Measurements from ENCODE around the gene WDR90. TPM values are rescaled to one million over a fixed set of nuclear protein-coding genes. Genes with fewer than 3 reads are reported as not detected.

The WDR90 gene
- total RNA-seq, 4 donors from 2014 or later, result 23.0 to 166 (median 90.2) TPM

DNA sequence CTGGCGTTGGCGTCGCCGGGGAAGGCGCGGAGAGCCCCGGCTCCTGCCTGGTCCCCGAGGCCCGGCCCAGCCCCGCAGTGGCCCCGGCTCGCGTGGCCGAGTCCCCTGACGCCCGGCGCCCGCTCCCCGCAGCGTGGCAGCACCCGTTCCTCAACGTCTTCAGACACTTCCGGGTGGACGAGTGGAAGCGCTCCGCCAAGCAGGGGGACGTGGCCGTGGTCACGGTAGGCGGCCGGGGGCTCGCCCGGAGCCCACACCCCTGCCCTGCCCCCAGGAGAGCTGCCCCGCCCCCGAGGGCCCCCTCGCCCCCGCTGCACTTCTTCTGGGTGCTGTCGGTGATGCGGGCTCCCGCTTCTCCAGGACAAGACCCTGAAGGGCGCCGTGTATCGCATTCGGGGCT is 466 bp downstream of the WDR90 start:
- H3K27ac ChIP-seq, result peak overlapping the region; percentile 93 to 96 (median 95)
- no peaks in the 10 kb centered on the region for H3K36me3 ChIP-seq
- H3K4me1 ChIP-seq, result peaks cover 31 to 56% (median 54%) of the 10 kb centered on the region in 4 donors
- peak overlapping the region; percentile 47 to 86 (median 71) for H3K4me3 ChIP-seq
- no peak for TF ChIP-seq POLR2A (IDR thresholded peaks at IDR 0.05)
- TF ChIP-seq, protein P1, sequence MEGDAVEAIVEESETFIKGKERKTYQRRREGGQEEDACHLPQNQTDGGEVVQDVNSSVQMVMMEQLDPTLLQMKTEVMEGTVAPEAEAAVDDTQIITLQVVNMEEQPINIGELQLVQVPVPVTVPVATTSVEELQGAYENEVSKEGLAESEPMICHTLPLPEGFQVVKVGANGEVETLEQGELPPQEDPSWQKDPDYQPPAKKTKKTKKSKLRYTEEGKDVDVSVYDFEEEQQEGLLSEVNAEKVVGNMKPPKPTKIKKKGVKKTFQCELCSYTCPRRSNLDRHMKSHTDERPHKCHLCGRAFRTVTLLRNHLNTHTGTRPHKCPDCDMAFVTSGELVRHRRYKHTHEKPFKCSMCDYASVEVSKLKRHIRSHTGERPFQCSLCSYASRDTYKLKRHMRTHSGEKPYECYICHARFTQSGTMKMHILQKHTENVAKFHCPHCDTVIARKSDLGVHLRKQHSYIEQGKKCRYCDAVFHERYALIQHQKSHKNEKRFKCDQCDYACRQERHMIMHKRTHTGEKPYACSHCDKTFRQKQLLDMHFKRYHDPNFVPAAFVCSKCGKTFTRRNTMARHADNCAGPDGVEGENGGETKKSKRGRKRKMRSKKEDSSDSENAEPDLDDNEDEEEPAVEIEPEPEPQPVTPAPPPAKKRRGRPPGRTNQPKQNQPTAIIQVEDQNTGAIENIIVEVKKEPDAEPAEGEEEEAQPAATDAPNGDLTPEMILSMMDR (IDR thresholded peaks at IDR 0.05), result no peak
- no peak for TF ChIP-seq POLR2AphosphoS5 (IDR thresholded peaks at IDR 0.05)
- no peak for TF ChIP-seq EP300 (IDR thresholded peaks at IDR 0.05; ENCODE audit: low read depth)
- intact Hi-C loops (cut with DNase I; ENCODE audit: low total_unique reads), result no loop called here
- H3K27me3 ChIP-seq, result no peaks in the 10 kb centered on the region
- no peaks in the 10 kb centered on the region for H3K9me3 ChIP-seq
- in situ Hi-C loops (cut with MboI; ENCODE audit: low pct_ligation_motif_present in 1 of 4, low pct_unique_long_range_greater_than_20kb in 1 of 4, low sequenced_read_pairs in 3 of 4), result no loop called here
- WGBS, 2 donors (ENCODE audit: low coverage in 1 of 2), result 2% methylated on average over 42 of the region's 44 CpGs; no CpG with 5 or more reads in 1 of the 2 donors
- DNase-seq, result no peak

DNA sequence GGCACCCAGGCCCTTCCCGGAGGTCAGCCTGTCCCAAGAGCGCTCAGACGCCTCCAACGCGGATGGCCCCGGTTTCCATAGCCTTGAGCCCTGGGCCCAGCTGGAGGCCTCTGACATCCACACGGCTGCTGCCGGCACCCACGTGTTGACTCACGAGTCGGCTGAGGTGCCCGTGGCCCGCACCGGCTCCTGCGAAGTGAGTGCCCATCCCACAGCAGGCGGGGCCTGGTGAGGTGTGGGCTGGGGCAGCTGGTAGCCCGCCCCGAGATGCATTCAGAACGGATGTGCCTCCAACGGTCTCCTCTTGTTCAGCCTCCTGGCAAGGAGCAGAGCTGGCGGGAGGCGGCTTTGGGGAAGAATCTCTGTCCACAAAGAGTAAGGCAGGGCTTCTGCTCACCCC is 2.7 kb downstream of the WDR90 start:
- H3K4me3 ChIP-seq, result no peak overlapping the region
- intact Hi-C loops (cut with DNase I; ENCODE audit: low total_unique reads), result no loop called here
- DNase-seq, result no peak
- peaks cover 24 to 36% (median 33%) of the 10 kb centered on the region in 4 donors for H3K4me1 ChIP-seq
- TF ChIP-seq POLR2A (IDR thresholded peaks at IDR 0.05) (no peak), EP300 (IDR thresholded peaks at IDR 0.05; ENCODE audit: low read depth) (no peak), POLR2AphosphoS5 (IDR thresholded peaks at IDR 0.05) (no peak)
- TF ChIP-seq, protein P1 (IDR thresholded peaks at IDR 0.05), result no peak
- no peaks in the 10 kb centered on the region for H3K27me3 ChIP-seq
- in situ Hi-C loops (cut with MboI; ENCODE audit: low pct_ligation_motif_present in 1 of 4, low pct_unique_long_range_greater_than_20kb in 1 of 4, low sequenced_read_pairs in 3 of 4), result no loop called here
- 96% methylated on average over 14 of the region's 22 CpGs; no CpG with 5 or more reads in 1 of the 2 donors for WGBS, 2 donors (ENCODE audit: low coverage in 1 of 2)
- H3K27ac ChIP-seq, result no peak overlapping the region
- H3K36me3 ChIP-seq, result no peaks in the 10 kb centered on the region
- no peaks in the 10 kb centered on the region for H3K9me3 ChIP-seq

DNA sequence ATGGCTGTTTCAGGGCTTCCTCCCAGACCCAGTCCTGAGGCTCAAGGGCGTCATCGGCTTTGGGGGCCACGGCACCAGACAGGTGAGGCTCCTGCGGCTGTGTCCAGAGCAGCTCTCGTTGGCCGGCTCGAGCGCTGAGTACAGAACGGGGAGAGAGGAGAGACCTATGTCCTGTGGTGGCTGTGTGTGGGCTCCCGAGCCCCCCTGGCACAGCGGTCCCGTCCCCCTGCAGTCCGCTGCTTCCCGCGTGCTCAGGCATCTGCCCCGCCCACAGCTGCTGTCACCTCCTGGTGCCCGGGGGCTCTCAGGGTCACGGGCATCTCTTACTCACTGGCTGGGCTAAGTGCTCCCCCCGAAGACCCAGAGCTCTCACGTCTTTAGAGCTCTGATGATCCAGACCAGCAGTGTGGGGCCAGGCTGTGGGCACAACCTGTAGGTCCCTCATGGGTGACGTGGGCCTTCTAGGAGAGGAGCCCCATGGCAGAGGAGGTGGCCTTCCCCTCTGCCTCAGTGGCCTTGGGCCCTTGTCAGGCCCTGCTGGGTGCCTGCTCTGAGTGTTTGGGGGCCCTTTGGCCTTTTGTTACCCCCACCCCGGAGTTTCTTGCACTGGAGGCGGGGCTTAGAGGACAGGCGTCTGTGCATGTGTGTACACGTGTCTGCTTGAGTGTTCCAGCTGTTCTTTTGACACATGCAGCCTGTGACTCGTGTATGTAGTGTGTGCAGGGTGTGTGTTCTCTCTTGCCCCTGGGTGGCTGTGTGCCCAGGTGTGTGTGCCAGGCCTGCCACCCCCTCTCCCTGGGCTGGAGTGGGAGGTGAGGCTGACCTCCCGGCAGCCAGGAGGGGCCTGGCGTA is 3.5 kb downstream of the WDR90 start:
- Histone ChIP-seq H3K4me3 (no peak overlapping the region), H3K27me3 (no peaks in the 10 kb centered on the region), H3K27ac (no peak overlapping the region), H3K36me3 (no peaks in the 10 kb centered on the region), H3K4me1 (peaks cover 16 to 28% (median 24%) of the 10 kb centered on the region in 4 donors), H3K9me3 (no peaks in the 10 kb centered on the region)
- no peak for DNase-seq
- TF ChIP-seq POLR2A (IDR thresholded peaks at IDR 0.05), result no peak
- no peak for TF ChIP-seq POLR2AphosphoS5 (IDR thresholded peaks at IDR 0.05)
- intact Hi-C loops (cut with DNase I; ENCODE audit: low total_unique reads) (no loop called here), in situ Hi-C loops (cut with MboI; ENCODE audit: low pct_ligation_motif_present in 1 of 4, low pct_unique_long_range_greater_than_20kb in 1 of 4, low sequenced_read_pairs in 3 of 4) (no loop called here)
- 77 to 91% methylated on average over 5 to 24 of the region's 28 CpGs for WGBS, 2 donors (ENCODE audit: low coverage in 1 of 2)

DNA sequence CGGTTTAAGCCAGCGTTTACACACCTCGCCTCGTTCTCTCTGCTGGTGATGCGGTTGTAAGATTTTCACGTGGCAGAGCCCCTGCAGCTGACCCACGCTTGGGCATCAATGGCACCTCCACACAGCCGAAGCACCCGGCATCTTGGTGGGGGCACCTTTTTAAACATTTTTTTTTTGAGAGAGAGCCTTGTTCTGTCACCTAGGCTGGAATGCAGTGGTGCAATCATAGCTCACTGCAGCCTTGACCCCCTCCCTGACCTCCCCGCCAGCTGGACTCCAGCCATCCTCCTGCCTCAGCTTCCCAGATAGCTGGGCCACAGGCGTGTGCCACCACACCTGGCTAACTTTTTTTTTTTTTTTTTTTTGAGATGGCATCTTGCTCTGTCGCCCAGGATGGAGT is 4.9 kb downstream of the WDR90 start:
- no peak overlapping the region for H3K27ac ChIP-seq

DNA sequence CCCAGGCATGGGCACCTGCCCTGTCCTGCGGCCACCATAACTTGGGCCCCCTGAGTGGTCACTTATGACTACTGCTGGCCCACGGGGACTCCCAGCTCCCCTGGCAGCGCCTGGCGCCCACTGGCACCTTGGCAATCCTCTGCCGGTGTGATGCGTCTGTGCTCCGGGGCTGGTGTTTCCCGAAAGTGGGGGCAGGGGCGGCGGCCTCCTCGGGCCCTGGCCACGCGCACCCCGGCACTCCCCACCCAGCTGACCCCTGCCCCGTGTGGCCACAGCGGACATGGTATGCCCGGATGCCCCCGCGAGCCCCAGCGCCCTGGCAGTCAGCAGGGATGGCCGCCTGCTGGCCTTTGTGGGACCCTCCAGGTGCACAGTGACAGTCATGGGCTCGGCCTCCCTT is 8.3 kb downstream of the WDR90 start:
- in situ Hi-C loops (cut with MboI; ENCODE audit: low pct_ligation_motif_present in 1 of 4, low pct_unique_long_range_greater_than_20kb in 1 of 4, low sequenced_read_pairs in 3 of 4), result no loop called here
- Histone ChIP-seq H3K9me3 (no peaks in the 10 kb centered on the region), H3K4me1 (peaks cover 10 to 16% (median 14%) of the 10 kb centered on the region in 4 donors), H3K27ac (no peak overlapping the region), H3K36me3 (no peaks in the 10 kb centered on the region), H3K27me3 (no peaks in the 10 kb centered on the region), H3K4me3 (no peak overlapping the region)
- TF ChIP-seq, protein P1 (IDR thresholded peaks at IDR 0.05), result no peak
- TF ChIP-seq POLR2A (IDR thresholded peaks at IDR 0.05) (no peak), EP300 (IDR thresholded peaks at IDR 0.05; ENCODE audit: low read depth) (no peak), POLR2AphosphoS5 (IDR thresholded peaks at IDR 0.05) (no peak)
- 100% methylated on average over 11 of the region's 22 CpGs; no CpG with 5 or more reads in 1 of the 2 donors for WGBS, 2 donors (ENCODE audit: low coverage in 1 of 2)
- intact Hi-C loops (cut with DNase I; ENCODE audit: low total_unique reads), result no loop called here
- DNase-seq, result no peak

More for the DNA sequence above, 4.9 kb downstream of the WDR90 start:
- Histone ChIP-seq H3K4me3 (no peak overlapping the region), H3K36me3 (no peaks in the 10 kb centered on the region), H3K27me3 (no peaks in the 10 kb centered on the region), H3K4me1 (peaks cover 8 to 14% (median 12%) of the 10 kb centered on the region in 4 donors), H3K9me3 (no peaks in the 10 kb centered on the region)
- intact Hi-C loops (cut with DNase I; ENCODE audit: low total_unique reads) (no loop called here), in situ Hi-C loops (cut with MboI; ENCODE audit: low pct_ligation_motif_present in 1 of 4, low pct_unique_long_range_greater_than_20kb in 1 of 4, low sequenced_read_pairs in 3 of 4) (no loop called here)
- TF ChIP-seq EP300 (IDR thresholded peaks at IDR 0.05; ENCODE audit: low read depth), result no peak
- 96% methylated on average over 12 of the region's 12 CpGs; no CpG with 5 or more reads in 1 of the 2 donors for WGBS, 2 donors (ENCODE audit: low coverage in 1 of 2)
- no peak for DNase-seq

All from transverse colon (tissue), 4 donors.